Loucy (cell line): Measurements from ENCODE around the gene GPR137B.

Source experiments
- CTCF ChIP-seq: fragments of 200-600 bp; sonication (generic); conservative IDR thresholded peaks from 2 replicates; pipeline ENCODE4 v1.5.1; 2014; ENCODE audit warnings: mild to moderate bottlenecking, antibody characterized with exemption, low read length
- EZH2phosphoT487 ChIP-seq: fragments of 200-600 bp; IDR thresholded peaks from 2 replicates; pipeline ENCODE4 v1.6.1; 2018; ENCODE audit warnings: antibody characterized with exemption, mild to moderate bottlenecking, moderate library complexity, borderline replicate concordance

GRCh38 chr1:236220473-236220872 lies 78.1 kb downstream of the GPR137B start:
- TF ChIP-seq CTCF (no peak), EZH2phosphoT487 (no peak)
